Mesothelial cell of epicardium (in vitro differentiated cells): ENCODE measurements around the gene BPHL. TPM values are rescaled to one million over a fixed set of nuclear protein-coding genes. Genes with fewer than 3 reads are reported as not detected.
A peak's percentile ranks its signal among the peaks of the same experiment; 100 is the strongest.

ENCODE experiments used
- DNase-seq, 2 experiments: peaks; one replicate each; pipeline ENCODE4 v3.0.0; 2021; ENCODE audit warnings: low spot score in 2 of 2; ENCODE audit not compliant: unreplicated experiment in 2 of 2
- H3K27ac Mint-ChIP-seq: 2 replicates; pipeline ENCODE4 v1.8.0; 2021; ENCODE audit warnings: mixed read lengths
- H3K27me3 Mint-ChIP-seq: 2 replicates; pipeline ENCODE4 v1.8.0; 2021; ENCODE audit warnings: low read depth, mixed read lengths
- H3K36me3 Mint-ChIP-seq: 2 replicates; pipeline ENCODE4 v1.8.0; 2021; ENCODE audit warnings: mixed read lengths
- H3K4me1 Mint-ChIP-seq: 2 replicates; pipeline ENCODE4 v1.8.0; 2021; ENCODE audit warnings: mixed read lengths
- H3K4me3 Mint-ChIP-seq: 2 replicates; pipeline ENCODE4 v1.8.0; 2021; ENCODE audit warnings: mild to moderate bottlenecking, moderate library complexity, mixed read lengths
- H3K9me3 Mint-ChIP-seq: 2 replicates; pipeline ENCODE4 v1.8.0; 2021; ENCODE audit warnings: mixed read lengths
- total RNA-seq: library from RNA; stranded (reverse); gene quantifications from 3 replicates; pipeline ENCODE4 v1.2.1, GENCODE V29; 2021
- TF ChIP-seq, protein P1 (sequence below): fragments of 200-600 bp; sonication (generic); IDR thresholded peaks from one replicate; pipeline ENCODE4 v1.5.0; 2021; ENCODE audit warnings: antibody characterized with exemption; ENCODE audit not compliant: unreplicated experiment

Gene BPHL
- total RNA-seq, 1 donor from 2014 or later = 49.2 TPM

DNA sequence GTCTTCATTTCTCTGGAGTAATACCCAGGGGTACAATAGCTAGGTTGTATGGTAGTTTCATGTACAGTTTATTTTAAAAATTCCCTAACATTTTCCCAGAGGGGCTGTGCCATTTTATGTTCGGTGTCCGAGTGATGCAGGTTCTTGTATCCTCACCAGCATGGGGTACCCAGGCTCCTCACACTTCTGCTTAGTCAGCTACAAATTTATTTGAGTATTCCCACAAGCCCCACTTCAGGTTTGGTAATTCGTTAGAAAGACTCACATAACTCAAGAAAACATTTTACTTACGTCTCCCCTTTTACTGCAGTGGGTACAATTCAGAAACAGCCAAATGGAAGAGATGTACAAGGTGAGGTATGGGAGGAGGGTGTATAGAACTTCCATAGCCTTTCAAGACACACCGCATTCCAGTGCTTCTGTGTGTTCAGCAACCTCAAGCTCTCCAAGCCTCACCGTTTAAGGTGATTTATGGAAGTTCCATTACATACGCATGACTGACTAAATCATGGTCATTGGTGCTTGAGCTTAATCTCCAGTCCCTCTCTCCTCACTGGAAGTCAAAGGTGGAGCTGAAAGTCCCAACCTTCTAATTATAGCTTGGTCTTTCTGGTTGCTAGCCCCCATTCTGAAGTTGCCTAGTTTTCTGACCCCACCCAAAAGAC is 32.1 kb upstream of the BPHL start:
- Mint-ChIP-seq H3K9me3 (peaks cover 10% of the 10 kb centered on the region), H3K4me1 (peaks cover 18% of the 10 kb centered on the region), H3K36me3 (peaks cover 76% of the 10 kb centered on the region), H3K27me3 (no peaks in the 10 kb centered on the region), H3K27ac (peak overlapping the region; percentile 67), H3K4me3 (no peak overlapping the region)
- TF ChIP-seq, protein P1, sequence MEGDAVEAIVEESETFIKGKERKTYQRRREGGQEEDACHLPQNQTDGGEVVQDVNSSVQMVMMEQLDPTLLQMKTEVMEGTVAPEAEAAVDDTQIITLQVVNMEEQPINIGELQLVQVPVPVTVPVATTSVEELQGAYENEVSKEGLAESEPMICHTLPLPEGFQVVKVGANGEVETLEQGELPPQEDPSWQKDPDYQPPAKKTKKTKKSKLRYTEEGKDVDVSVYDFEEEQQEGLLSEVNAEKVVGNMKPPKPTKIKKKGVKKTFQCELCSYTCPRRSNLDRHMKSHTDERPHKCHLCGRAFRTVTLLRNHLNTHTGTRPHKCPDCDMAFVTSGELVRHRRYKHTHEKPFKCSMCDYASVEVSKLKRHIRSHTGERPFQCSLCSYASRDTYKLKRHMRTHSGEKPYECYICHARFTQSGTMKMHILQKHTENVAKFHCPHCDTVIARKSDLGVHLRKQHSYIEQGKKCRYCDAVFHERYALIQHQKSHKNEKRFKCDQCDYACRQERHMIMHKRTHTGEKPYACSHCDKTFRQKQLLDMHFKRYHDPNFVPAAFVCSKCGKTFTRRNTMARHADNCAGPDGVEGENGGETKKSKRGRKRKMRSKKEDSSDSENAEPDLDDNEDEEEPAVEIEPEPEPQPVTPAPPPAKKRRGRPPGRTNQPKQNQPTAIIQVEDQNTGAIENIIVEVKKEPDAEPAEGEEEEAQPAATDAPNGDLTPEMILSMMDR = no peak
- DNase-seq = no peak

DNA sequence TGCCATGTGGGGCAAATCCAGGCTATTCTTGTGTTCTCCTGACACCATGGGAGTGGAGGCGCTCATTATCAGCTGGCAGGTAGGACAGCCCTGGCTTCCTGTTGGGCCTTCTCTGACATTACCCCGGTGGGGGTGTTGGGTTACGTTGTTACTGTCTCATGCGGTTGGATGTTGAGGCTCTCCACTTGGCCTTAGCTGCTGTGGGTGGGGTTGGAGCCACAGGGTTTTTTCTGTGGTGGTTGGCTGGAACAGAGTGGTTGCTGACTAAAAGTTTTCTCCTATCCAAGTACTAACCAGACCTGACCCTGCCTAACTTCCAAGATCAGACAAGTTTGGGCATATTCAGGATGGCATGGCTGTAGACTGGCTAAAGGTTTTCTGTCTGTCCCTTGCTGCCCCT is 30.1 kb upstream of the BPHL start:
- TF ChIP-seq, protein P1 = no peak
- Mint-ChIP-seq H3K36me3 (peaks cover 59% of the 10 kb centered on the region), H3K4me1 (peaks cover 18% of the 10 kb centered on the region), H3K9me3 (peaks cover 10% of the 10 kb centered on the region), H3K27ac (peak overlapping the region; percentile 67), H3K27me3 (no peaks in the 10 kb centered on the region), H3K4me3 (no peak overlapping the region)
- no peak for DNase-seq

DNA sequence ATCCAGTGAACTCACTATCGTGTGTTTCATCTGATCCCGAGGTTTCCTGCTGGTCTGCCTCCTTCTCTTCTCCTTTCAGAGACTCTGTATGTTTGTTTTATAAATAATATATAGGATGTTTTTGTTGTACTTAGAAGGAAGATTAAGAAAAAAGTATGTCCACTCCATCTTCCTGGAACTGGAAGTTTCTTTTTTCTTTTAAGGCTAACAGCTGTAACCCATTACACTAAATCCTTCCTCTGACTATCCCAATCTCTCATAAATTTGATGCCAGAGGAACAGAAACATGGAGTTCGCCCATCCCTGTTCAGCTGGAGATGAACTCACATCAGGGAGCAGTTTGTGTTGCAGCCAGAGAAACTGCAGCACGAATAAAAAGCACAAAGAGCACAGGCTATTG is 29.5 kb upstream of the BPHL start:
- H3K27me3 Mint-ChIP-seq = no peaks in the 10 kb centered on the region
- H3K9me3 Mint-ChIP-seq = peaks cover 10% of the 10 kb centered on the region
- DNase-seq = no peak
- TF ChIP-seq, protein P1 = no peak
- H3K27ac Mint-ChIP-seq = peak overlapping the region; percentile 67
- H3K4me3 Mint-ChIP-seq = no peak overlapping the region
- H3K4me1 Mint-ChIP-seq = peaks cover 18% of the 10 kb centered on the region
- H3K36me3 Mint-ChIP-seq = peaks cover 54% of the 10 kb centered on the region

DNA sequence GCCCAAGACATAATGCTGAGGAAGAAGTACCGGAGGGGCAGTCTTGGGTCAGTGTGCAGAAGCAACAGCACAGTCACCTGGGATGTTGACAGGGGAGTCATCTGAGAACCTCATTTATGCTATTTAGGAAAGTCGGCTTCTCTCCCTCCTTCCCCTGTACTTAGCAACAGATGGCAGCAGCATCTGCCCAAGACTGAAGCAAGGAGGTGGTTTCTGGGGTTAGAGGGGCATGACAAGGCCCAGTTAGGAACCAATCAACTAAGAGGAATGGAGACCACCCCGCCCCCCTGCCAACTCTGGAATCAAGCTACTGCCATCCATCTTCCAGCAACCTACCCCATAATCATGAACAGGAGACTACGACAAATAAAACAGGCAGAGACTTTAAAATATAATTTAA is 28.5 kb upstream of the BPHL start:
- peaks cover 10% of the 10 kb centered on the region for H3K9me3 Mint-ChIP-seq
- H3K27me3 Mint-ChIP-seq = no peaks in the 10 kb centered on the region
- no peak overlapping the region for H3K4me3 Mint-ChIP-seq
- DNase-seq = no peak
- peaks cover 18% of the 10 kb centered on the region for H3K4me1 Mint-ChIP-seq
- H3K36me3 Mint-ChIP-seq = peaks cover 48% of the 10 kb centered on the region
- H3K27ac Mint-ChIP-seq = peak overlapping the region; percentile 54
- TF ChIP-seq, protein P1 = no peak

DNA sequence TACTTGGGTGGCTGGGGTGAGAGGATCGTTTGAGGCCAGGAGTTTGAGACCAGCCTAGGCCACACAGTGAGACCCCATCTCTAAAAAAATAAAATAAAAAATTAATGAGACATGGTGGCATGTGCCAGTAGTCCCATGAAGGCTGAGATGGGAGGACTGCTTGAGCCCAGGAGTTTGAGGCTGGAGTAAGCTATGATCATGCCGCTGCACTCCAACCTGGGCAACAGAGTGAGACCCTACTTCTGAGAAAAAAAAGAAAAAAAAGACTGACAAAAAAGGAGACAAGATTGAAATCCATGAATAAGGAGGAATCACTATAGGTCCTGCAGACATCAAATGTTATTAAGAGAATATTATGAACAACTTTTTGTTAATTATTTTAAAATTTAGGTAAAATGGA is 23.7 kb upstream of the BPHL start:
- Mint-ChIP-seq H3K27me3 (no peaks in the 10 kb centered on the region), H3K4me1 (peaks cover 6% of the 10 kb centered on the region), H3K27ac (no peak overlapping the region), H3K36me3 (peaks cover 33% of the 10 kb centered on the region), H3K4me3 (no peak overlapping the region), H3K9me3 (peaks cover 5% of the 10 kb centered on the region)
- TF ChIP-seq, protein P1 = no peak
- DNase-seq = no peak
